Natural killer cell (primary cell): Measurements from ENCODE around the gene DYSF. TPM values are rescaled to one million over a fixed set of nuclear protein-coding genes. Genes with fewer than 3 reads are reported as not detected.

Experiments used
- ATAC-seq, 3 donors: fragments of 150-1000 bp in 2 of 3; fragments of 200-7000 bp in 1 of 3; cut with Tn5 transposase; 1 replicate in 1 of 3; 2 replicates in 2 of 3; pipeline ENCODE4 v1.10.0; 2021; ENCODE audit warnings: mild to moderate bottlenecking in 2 of 3, moderate library complexity in 2 of 3
- DNase-seq, 2 donors: peaks; one replicate each; pipeline versions ENCODE4 v3.0.0 to v3.0.0-alpha.2; 2013 to 2021; ENCODE audit warnings: mixed read lengths in 1 of 2
- H3K27ac ChIP-seq: one replicate; pipeline ENCODE4 v1.5.1; 2013; ENCODE audit warnings: mild to moderate bottlenecking, low read length
- H3K27me3 ChIP-seq: one replicate; pipeline ENCODE4 v1.6.1; 2013; ENCODE audit warnings: low read length; ENCODE audit not compliant: control insufficient read depth, insufficient read depth
- H3K36me3 ChIP-seq: one replicate; pipeline ENCODE4 v1.6.1; 2013; ENCODE audit warnings: low read length; ENCODE audit not compliant: control insufficient read depth, insufficient read depth
- H3K4me1 ChIP-seq: one replicate; pipeline ENCODE4 v1.6.1; 2013; ENCODE audit warnings: low read length; ENCODE audit not compliant: control insufficient read depth, insufficient read depth
- H3K4me3 ChIP-seq: one replicate; pipeline ENCODE4 v1.5.1; 2013; ENCODE audit warnings: low read length
- H3K9me3 ChIP-seq: one replicate; pipeline ENCODE4 v1.6.1; 2013; ENCODE audit warnings: low read length; ENCODE audit not compliant: control insufficient read depth, insufficient read depth
- H3K27ac Mint-ChIP-seq, 2 donors: one replicate each; pipeline ENCODE4 v1.8.0; 2022; ENCODE audit warnings: mild to moderate bottlenecking in 2 of 2, mixed read lengths in 2 of 2, moderate library complexity in 1 of 2
- H3K27me3 Mint-ChIP-seq, 2 donors: one replicate each; pipeline ENCODE4 v1.8.0; 2022; ENCODE audit warnings: low read depth in 2 of 2, mixed read lengths in 2 of 2
- H3K36me3 Mint-ChIP-seq: one replicate; pipeline ENCODE4 v1.8.0; 2022; ENCODE audit warnings: mixed read lengths
- H3K4me1 Mint-ChIP-seq, 2 donors: one replicate each; pipeline ENCODE4 v1.8.0; 2022; ENCODE audit warnings: mixed read lengths in 2 of 2
- H3K4me3 Mint-ChIP-seq: one replicate; pipeline ENCODE4 v1.8.0; 2022; ENCODE audit warnings: mild to moderate bottlenecking, moderate library complexity, mixed read lengths
- H3K9me3 Mint-ChIP-seq, 2 donors: one replicate each; pipeline ENCODE4 v1.8.0; 2022; ENCODE audit warnings: mixed read lengths in 2 of 2
- CTCF ChIP-seq: fragments of 200-600 bp; IDR thresholded peaks from one replicate; pipeline ENCODE4 v1.8.0; 2022; ENCODE audit warnings: antibody characterized with exemption
- WGBS: methylation state at CpG from one replicate; pipeline ENCODE4 v1.1.7; 2013; ENCODE audit warnings: missing lambda C conversion rate; ENCODE audit not compliant: insufficient coverage; 5-methylcytosine and 5-hydroxymethylcytosine counted together
- intact Hi-C: fragments of 100-400 bp; cut with micrococcal nuclease; formaldehyde crosslinking; loops from one replicate; pipeline ENCODE4 v1.14.2; 2022
- total RNA-seq, 4 donors: library from RNA; stranded (reverse); fragments of 120-200 nt in 1 of 4; gene quantifications; one replicate each; pipeline versions ENCODE4 v1.2.3 to v1.2.4, GENCODE V29; 2013 to 2022

The DYSF gene
- total RNA-seq, 3 donors from 2014 or later (not counting 1 experiment from before 2014, with no cell fraction given), result 11.4 to 19.5 (median 12.4) TPM

- H3K4me3 ChIP-seq, result no peak overlapping the region
- no peaks in the 10 kb centered on the region for H3K36me3 ChIP-seq
- no peak overlapping the region for H3K27ac Mint-ChIP-seq
- no peak for TF ChIP-seq CTCF
- intact Hi-C loops, result no loop called here
- H3K4me1 Mint-ChIP-seq, result no peaks in the 10 kb centered on the region
- 83% methylated on average over 4 of the region's 4 CpGs for WGBS
- no peaks in the 10 kb centered on the region for H3K9me3 ChIP-seq
- H3K9me3 Mint-ChIP-seq, result peaks cover 0 to 4% of the 10 kb centered on the region in 2 donors
- peaks cover 0 to 4% of the 10 kb centered on the region in 2 donors for H3K27me3 Mint-ChIP-seq
- no peaks in the 10 kb centered on the region for H3K4me1 ChIP-seq
- DNase-seq (no peak), ATAC-seq (no peak)
- H3K27me3 ChIP-seq, result no peaks in the 10 kb centered on the region
- H3K4me3 Mint-ChIP-seq, result no peak overlapping the region
- H3K27ac ChIP-seq, result no peak overlapping the region
- H3K36me3 Mint-ChIP-seq, result no peaks in the 10 kb centered on the region
These were observed 267.4 kb downstream of the DYSF start for GRCh38 chr2:71720596-71721361.

- intact Hi-C loops, result no loop called here
- ATAC-seq (no peak), DNase-seq (no peak)
- Histone ChIP-seq H3K4me3 (no peak overlapping the region), H3K27me3 (no peaks in the 10 kb centered on the region), H3K9me3 (no peaks in the 10 kb centered on the region), H3K36me3 (no peaks in the 10 kb centered on the region), H3K27ac (no peak overlapping the region), H3K4me1 (no peaks in the 10 kb centered on the region)
- 100% methylated on average over 1 of the region's 1 CpG for WGBS
- peaks cover 0 to 4% of the 10 kb centered on the region in 2 donors for H3K9me3 Mint-ChIP-seq
- no peaks in the 10 kb centered on the region for H3K36me3 Mint-ChIP-seq
- TF ChIP-seq CTCF, result no peak
- H3K27ac Mint-ChIP-seq, result no peak overlapping the region
- no peak overlapping the region for H3K4me3 Mint-ChIP-seq
- peaks cover 0 to 4% of the 10 kb centered on the region in 2 donors for H3K27me3 Mint-ChIP-seq
- H3K4me1 Mint-ChIP-seq, result no peaks in the 10 kb centered on the region
These were observed 268.0 kb downstream of the DYSF start for GRCh38 chr2:71721362-71721665.

GRCh38 chr2:71721669-71722068 is 268.3 kb downstream of the DYSF start:
- no peak for TF ChIP-seq CTCF
- 78% methylated on average over 2 of the region's 2 CpGs for WGBS
- H3K27ac Mint-ChIP-seq, result no peak overlapping the region
- peaks cover 0 to 4% of the 10 kb centered on the region in 2 donors for H3K9me3 Mint-ChIP-seq
- Histone ChIP-seq H3K27ac (no peak overlapping the region), H3K4me3 (no peak overlapping the region), H3K9me3 (no peaks in the 10 kb centered on the region), H3K36me3 (no peaks in the 10 kb centered on the region), H3K4me1 (no peaks in the 10 kb centered on the region), H3K27me3 (no peaks in the 10 kb centered on the region)
- DNase-seq (no peak), ATAC-seq (no peak)
- H3K4me1 Mint-ChIP-seq, result no peaks in the 10 kb centered on the region
- H3K27me3 Mint-ChIP-seq, result peaks cover 0 to 4% of the 10 kb centered on the region in 2 donors
- intact Hi-C loops, result no loop called here
- no peak overlapping the region for H3K4me3 Mint-ChIP-seq
- H3K36me3 Mint-ChIP-seq, result no peaks in the 10 kb centered on the region

- no peak overlapping the region for H3K4me3 Mint-ChIP-seq
- no peaks in the 10 kb centered on the region for H3K36me3 Mint-ChIP-seq
- no peak overlapping the region for H3K27ac Mint-ChIP-seq
- 90% methylated on average over 1 of the region's 1 CpG for WGBS
- Histone ChIP-seq H3K9me3 (no peaks in the 10 kb centered on the region), H3K27ac (no peak overlapping the region), H3K4me3 (no peak overlapping the region), H3K27me3 (no peaks in the 10 kb centered on the region), H3K4me1 (no peaks in the 10 kb centered on the region), H3K36me3 (no peaks in the 10 kb centered on the region)
- H3K4me1 Mint-ChIP-seq, result no peaks in the 10 kb centered on the region
- H3K9me3 Mint-ChIP-seq, result peaks cover 0 to 4% of the 10 kb centered on the region in 2 donors
- DNase-seq (no peak), ATAC-seq (no peak)
- peaks cover 0 to 4% of the 10 kb centered on the region in 2 donors for H3K27me3 Mint-ChIP-seq
- intact Hi-C loops, result no loop called here
- no peak for TF ChIP-seq CTCF
These were observed 268.9 kb downstream of the DYSF start for GRCh38 chr2:71722286-71722685.
